Measurements from ENCODE around the gene RPTOR.

Gene RPTOR

GRCh38 chr17:80643326-80644099 lies 98.9 kb downstream of the RPTOR start:
- no peak overlapping the region for H4K8ac ChIP-seq (ENCODE audit: low read depth, low read length)
- H3K4me1 ChIP-seq (ENCODE audit: control insufficient read depth in 2 of 2, insufficient read depth in 1 of 2, low read depth in 1 of 2, low read length in 2 of 2), result peaks cover 0 to 2% of the 10 kb centered on the region in 2 donors
- H2BK15ac ChIP-seq (ENCODE audit: low read length), result no peak overlapping the region
- H3K4me2 ChIP-seq (ENCODE audit: insufficient read depth, low read length, poor library complexity, severe bottlenecking), result no peak overlapping the region
- no peak overlapping the region for H3K9ac ChIP-seq (ENCODE audit: low read depth, low read length, poor library complexity)
- H3K36me3 ChIP-seq (replicated peaks in 1 of 2; ENCODE audit: control insufficient read depth in 2 of 2, insufficient read depth in 2 of 2, low read length in 2 of 2), result peaks cover 2 to 13% of the 10 kb centered on the region in 2 donors
- no peak overlapping the region for H4K91ac ChIP-seq (ENCODE audit: low read depth, low read length, poor library complexity)
- peaks cover 0 to 3% of the 10 kb centered on the region in 2 donors for H3K9me3 ChIP-seq (replicated peaks in 1 of 2; ENCODE audit: control insufficient read depth in 2 of 2, insufficient read depth in 1 of 2, low read depth in 1 of 2, low read length in 2 of 2)
- H3K79me1 ChIP-seq (ENCODE audit: low read depth, low read length), result no peaks in the 10 kb centered on the region
- H3K4ac ChIP-seq (ENCODE audit: low read length), result no peak overlapping the region
- no peak overlapping the region for H3K23ac ChIP-seq (ENCODE audit: low read depth, low read length, poor library complexity)
- no peak overlapping the region for H2AK5ac ChIP-seq (ENCODE audit: low read depth, low read length)
- H2BK12ac ChIP-seq (ENCODE audit: low read length), result no peak overlapping the region
- H2BK5ac ChIP-seq (ENCODE audit: low read length), result no peak overlapping the region
- H3K27ac ChIP-seq (replicated peaks; ENCODE audit: low read length), result no peak overlapping the region
- no peaks in the 10 kb centered on the region for H3K27me3 ChIP-seq (ENCODE audit: control insufficient read depth in 3 of 3, insufficient read depth in 3 of 3, low read depth in 1 of 3, low read length in 3 of 3)
- no peak overlapping the region for H3K18ac ChIP-seq (ENCODE audit: low read length)
- H3K4me3 ChIP-seq (ENCODE audit: low read length in 2 of 2), result no peak overlapping the region
- H3K14ac ChIP-seq (ENCODE audit: low read length), result no peak overlapping the region
- no peak for DNase-seq (ENCODE audit: low spot score)
- no peak overlapping the region for H2AFZ ChIP-seq (ENCODE audit: low read length)
- no CpG with 5 or more reads among the region's 19 CpGs for WGBS, 2 donors (ENCODE audit: extremely low coverage in 2 of 2, insufficient read length in 2 of 2, insufficient replicate concordance in 1 of 2)
- no peak overlapping the region for H2BK120ac ChIP-seq (ENCODE audit: low read depth, low read length)

DNA sequence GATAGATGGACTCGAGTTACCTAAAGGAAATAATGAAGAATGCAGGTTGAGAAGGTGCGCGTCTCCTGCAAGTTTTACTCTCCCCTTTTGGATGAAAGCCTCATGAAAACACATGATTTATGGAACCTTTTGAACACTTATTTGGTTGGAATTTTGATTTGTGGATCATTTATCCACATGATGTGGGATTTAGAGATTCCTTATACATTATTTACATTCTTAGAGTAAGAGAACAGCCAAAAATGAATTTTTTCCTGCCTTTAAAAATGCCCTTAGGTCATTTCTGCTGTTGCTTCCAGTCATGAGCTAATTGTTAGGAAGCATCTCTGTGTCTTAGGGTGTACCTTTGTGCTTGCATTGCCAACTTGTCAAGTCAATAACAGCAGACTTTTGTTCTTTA lies 99.9 kb downstream of the RPTOR start:
- Histone ChIP-seq H3K79me1 (ENCODE audit: low read depth, low read length) (no peaks in the 10 kb centered on the region), H3K36me3 (replicated peaks in 1 of 2; ENCODE audit: control insufficient read depth in 2 of 2, insufficient read depth in 2 of 2, low read length in 2 of 2) (peaks cover 2 to 13% of the 10 kb centered on the region in 2 donors), H3K27ac (replicated peaks; ENCODE audit: low read length) (no peak overlapping the region), H3K9me3 (replicated peaks in 1 of 2; ENCODE audit: control insufficient read depth in 2 of 2, insufficient read depth in 1 of 2, low read depth in 1 of 2, low read length in 2 of 2) (peaks cover 0 to 3% of the 10 kb centered on the region in 2 donors), H3K4me3 (ENCODE audit: low read length in 2 of 2) (no peak overlapping the region), H3K27me3 (ENCODE audit: control insufficient read depth in 3 of 3, insufficient read depth in 3 of 3, low read depth in 1 of 3, low read length in 3 of 3) (no peaks in the 10 kb centered on the region), H2AK5ac (ENCODE audit: low read depth, low read length) (no peak overlapping the region), H2BK120ac (ENCODE audit: low read depth, low read length) (no peak overlapping the region), H2BK5ac (ENCODE audit: low read length) (no peak overlapping the region), H3K14ac (ENCODE audit: low read length) (no peak overlapping the region), H2BK15ac (ENCODE audit: low read length) (no peak overlapping the region), H3K18ac (ENCODE audit: low read length) (no peak overlapping the region), H3K23ac (ENCODE audit: low read depth, low read length, poor library complexity) (no peak overlapping the region), H3K9ac (ENCODE audit: low read depth, low read length, poor library complexity) (no peak overlapping the region), H2BK12ac (ENCODE audit: low read length) (no peak overlapping the region), H3K4me2 (ENCODE audit: insufficient read depth, low read length, poor library complexity, severe bottlenecking) (no peak overlapping the region), H3K4me1 (ENCODE audit: control insufficient read depth in 2 of 2, insufficient read depth in 1 of 2, low read depth in 1 of 2, low read length in 2 of 2) (peaks cover 1 to 2% of the 10 kb centered on the region in 2 donors), H4K8ac (ENCODE audit: low read depth, low read length) (no peak overlapping the region), H2AFZ (ENCODE audit: low read length) (no peak overlapping the region), H4K91ac (ENCODE audit: low read depth, low read length, poor library complexity) (no peak overlapping the region), H3K4ac (ENCODE audit: low read length) (no peak overlapping the region)
- no CpG with 5 or more reads among the region's 3 CpGs for WGBS, 2 donors (ENCODE audit: extremely low coverage in 2 of 2, insufficient read length in 2 of 2, insufficient replicate concordance in 1 of 2)
- no peak for DNase-seq (ENCODE audit: low spot score)

- no peak overlapping the region for H3K4me2 ChIP-seq (ENCODE audit: insufficient read depth, low read length, poor library complexity, severe bottlenecking)
- no peak overlapping the region for H4K91ac ChIP-seq (ENCODE audit: low read depth, low read length, poor library complexity)
- H2BK12ac ChIP-seq (ENCODE audit: low read length), result no peak overlapping the region
- WGBS, 2 donors (ENCODE audit: extremely low coverage in 2 of 2, insufficient read length in 2 of 2, insufficient replicate concordance in 1 of 2), result no CpG with 5 or more reads among the region's 11 CpGs
- no peak overlapping the region for H3K23ac ChIP-seq (ENCODE audit: low read depth, low read length, poor library complexity)
- H2BK15ac ChIP-seq (ENCODE audit: low read length), result no peak overlapping the region
- H3K14ac ChIP-seq (ENCODE audit: low read length), result no peak overlapping the region
- H3K4ac ChIP-seq (ENCODE audit: low read length), result no peak overlapping the region
- H4K8ac ChIP-seq (ENCODE audit: low read depth, low read length), result no peak overlapping the region
- H3K18ac ChIP-seq (ENCODE audit: low read length), result no peak overlapping the region
- no peak overlapping the region for H2BK120ac ChIP-seq (ENCODE audit: low read depth, low read length)
- no peak overlapping the region for H2AK5ac ChIP-seq (ENCODE audit: low read depth, low read length)
- no peak overlapping the region for H3K9ac ChIP-seq (ENCODE audit: low read depth, low read length, poor library complexity)
- no peaks in the 10 kb centered on the region for H3K79me1 ChIP-seq (ENCODE audit: low read depth, low read length)
- no peak overlapping the region for H3K4me3 ChIP-seq (ENCODE audit: low read length in 2 of 2)
- no peak overlapping the region for H2BK5ac ChIP-seq (ENCODE audit: low read length)
- peaks cover 8 to 11% of the 10 kb centered on the region in 2 donors for H3K4me1 ChIP-seq (ENCODE audit: control insufficient read depth in 2 of 2, insufficient read depth in 1 of 2, low read depth in 1 of 2, low read length in 2 of 2)
- no peak overlapping the region for H3K27ac ChIP-seq (replicated peaks; ENCODE audit: low read length)
- H3K9me3 ChIP-seq (replicated peaks in 1 of 2; ENCODE audit: control insufficient read depth in 2 of 2, insufficient read depth in 1 of 2, low read depth in 1 of 2, low read length in 2 of 2), result peaks cover 0 to 3% of the 10 kb centered on the region in 2 donors
- no peak overlapping the region for H2AFZ ChIP-seq (ENCODE audit: low read length)
- H3K36me3 ChIP-seq (replicated peaks in 1 of 2; ENCODE audit: control insufficient read depth in 2 of 2, insufficient read depth in 2 of 2, low read length in 2 of 2), result peaks cover 2 to 13% of the 10 kb centered on the region in 2 donors
- no peaks in the 10 kb centered on the region for H3K27me3 ChIP-seq (ENCODE audit: control insufficient read depth in 3 of 3, insufficient read depth in 3 of 3, low read depth in 1 of 3, low read length in 3 of 3)
- DNase-seq (ENCODE audit: low spot score), result no peak
These were observed 101.2 kb downstream of the RPTOR start for GRCh38 chr17:80645706-80646325.

- Histone ChIP-seq H3K4me1 (ENCODE audit: control insufficient read depth in 2 of 2, insufficient read depth in 1 of 2, low read depth in 1 of 2, low read length in 2 of 2) (peaks cover 8 to 11% of the 10 kb centered on the region in 2 donors), H4K8ac (ENCODE audit: low read depth, low read length) (no peak overlapping the region), H3K23ac (ENCODE audit: low read depth, low read length, poor library complexity) (no peak overlapping the region), H2BK12ac (ENCODE audit: low read length) (no peak overlapping the region), H4K91ac (ENCODE audit: low read depth, low read length, poor library complexity) (no peak overlapping the region), H3K4ac (ENCODE audit: low read length) (no peak overlapping the region), H3K79me1 (ENCODE audit: low read depth, low read length) (no peaks in the 10 kb centered on the region), H2BK5ac (ENCODE audit: low read length) (no peak overlapping the region), H2AFZ (ENCODE audit: low read length) (no peak overlapping the region), H3K14ac (ENCODE audit: low read length) (no peak overlapping the region), H3K18ac (ENCODE audit: low read length) (no peak overlapping the region), H3K4me3 (ENCODE audit: low read length in 2 of 2) (no peak overlapping the region), H2BK120ac (ENCODE audit: low read depth, low read length) (no peak overlapping the region), H3K4me2 (ENCODE audit: insufficient read depth, low read length, poor library complexity, severe bottlenecking) (no peak overlapping the region), H3K27ac (replicated peaks; ENCODE audit: low read length) (no peak overlapping the region), H3K36me3 (replicated peaks in 1 of 2; ENCODE audit: control insufficient read depth in 2 of 2, insufficient read depth in 2 of 2, low read length in 2 of 2) (peaks cover 2 to 13% of the 10 kb centered on the region in 2 donors), H2AK5ac (ENCODE audit: low read depth, low read length) (no peak overlapping the region), H3K9ac (ENCODE audit: low read depth, low read length, poor library complexity) (no peak overlapping the region), H3K27me3 (ENCODE audit: control insufficient read depth in 3 of 3, insufficient read depth in 3 of 3, low read depth in 1 of 3, low read length in 3 of 3) (no peaks in the 10 kb centered on the region), H3K9me3 (replicated peaks in 1 of 2; ENCODE audit: control insufficient read depth in 2 of 2, insufficient read depth in 1 of 2, low read depth in 1 of 2, low read length in 2 of 2) (peaks cover 0 to 3% of the 10 kb centered on the region in 2 donors), H2BK15ac (ENCODE audit: low read length) (no peak overlapping the region)
- no peak for DNase-seq (ENCODE audit: low spot score)
- WGBS, 2 donors (ENCODE audit: extremely low coverage in 2 of 2, insufficient read length in 2 of 2, insufficient replicate concordance in 1 of 2), result no CpG with 5 or more reads among the region's 9 CpGs
These were observed 101.7 kb downstream of the RPTOR start for GRCh38 chr17:80646328-80646727.

All from neuronal stem cell (in vitro differentiated cells).